Measurements from ENCODE around the gene SPATA3.

SPATA3 gene

GRCh38 chr2:231036578-231037106 is 40.7 kb downstream of the SPATA3 start:
- TF ChIP-seq CTCF (IDR thresholded peaks at IDR 0.05; ENCODE audit: unreplicated experiment in 3 of 3): no peak
- no peaks in the 10 kb centered on the region for H3K4me1 Mint-ChIP-seq
- H3K27ac Mint-ChIP-seq: no peak overlapping the region
- H3K27me3 Mint-ChIP-seq (ENCODE audit: low read depth): peaks cover 88% of the 10 kb centered on the region
- no peaks in the 10 kb centered on the region for H3K9me3 Mint-ChIP-seq
- no peaks in the 10 kb centered on the region for H3K36me3 Mint-ChIP-seq (ENCODE audit: low read depth)
- H3K4me3 Mint-ChIP-seq: peak overlapping the region; percentile 41 to 75 (median 67)

GRCh38 chr2:231037202-231037730 is 41.3 kb downstream of the SPATA3 start, which contains the start of gene C2orf72:
TSS of gene C2orf72 (plus strand) at chr2:231037523. CDS start at chr2:231037566, 43 bp downstream.
- Mint-ChIP-seq H3K27me3 (ENCODE audit: low read depth) (peaks cover 86% of the 10 kb centered on the region), H3K36me3 (ENCODE audit: low read depth) (no peaks in the 10 kb centered on the region), H3K27ac (no peak within 1 kb of the TSS), H3K4me3 (peak within 1 kb of the TSS; percentile 76 to 82 (median 80)), H3K9me3 (no peaks in the 10 kb centered on the region), H3K4me1 (no peaks in the 10 kb centered on the region)
- no peak for TF ChIP-seq CTCF (IDR thresholded peaks at IDR 0.05; ENCODE audit: unreplicated experiment in 3 of 3)

- Mint-ChIP-seq H3K27ac (no peak overlapping the region), H3K4me1 (no peaks in the 10 kb centered on the region), H3K4me3 (peak overlapping the region; percentile 76 to 82 (median 80)), H3K9me3 (no peaks in the 10 kb centered on the region), H3K36me3 (ENCODE audit: low read depth) (no peaks in the 10 kb centered on the region), H3K27me3 (ENCODE audit: low read depth) (peaks cover 83% of the 10 kb centered on the region)
- no peak for TF ChIP-seq CTCF (IDR thresholded peaks at IDR 0.05; ENCODE audit: unreplicated experiment in 3 of 3)
These were observed 42.0 kb downstream of the SPATA3 start for GRCh38 chr2:231037731-231038482.

- Mint-ChIP-seq H3K27me3 (ENCODE audit: low read depth) (peaks cover 76% of the 10 kb centered on the region), H3K9me3 (no peaks in the 10 kb centered on the region), H3K4me1 (no peaks in the 10 kb centered on the region), H3K27ac (no peak overlapping the region), H3K4me3 (peak overlapping the region; percentile 76 to 82 (median 80)), H3K36me3 (ENCODE audit: low read depth) (no peaks in the 10 kb centered on the region)
- no peak for TF ChIP-seq CTCF (IDR thresholded peaks at IDR 0.05; ENCODE audit: unreplicated experiment in 3 of 3)
These were observed 42.8 kb downstream of the SPATA3 start for GRCh38 chr2:231038483-231039293.

- Mint-ChIP-seq H3K27me3 (ENCODE audit: low read depth) (peaks cover 70% of the 10 kb centered on the region), H3K9me3 (no peaks in the 10 kb centered on the region), H3K36me3 (ENCODE audit: low read depth) (no peaks in the 10 kb centered on the region), H3K4me1 (no peaks in the 10 kb centered on the region), H3K27ac (no peak overlapping the region), H3K4me3 (peak overlapping the region; percentile 22 to 41 (median 25))
- TF ChIP-seq CTCF (IDR thresholded peaks at IDR 0.05; ENCODE audit: unreplicated experiment in 3 of 3): no peak
These were observed 43.4 kb downstream of the SPATA3 start for GRCh38 chr2:231039294-231039664.
